ENCODE results near the gene CNOT9.

The CNOT9 gene

DNA sequence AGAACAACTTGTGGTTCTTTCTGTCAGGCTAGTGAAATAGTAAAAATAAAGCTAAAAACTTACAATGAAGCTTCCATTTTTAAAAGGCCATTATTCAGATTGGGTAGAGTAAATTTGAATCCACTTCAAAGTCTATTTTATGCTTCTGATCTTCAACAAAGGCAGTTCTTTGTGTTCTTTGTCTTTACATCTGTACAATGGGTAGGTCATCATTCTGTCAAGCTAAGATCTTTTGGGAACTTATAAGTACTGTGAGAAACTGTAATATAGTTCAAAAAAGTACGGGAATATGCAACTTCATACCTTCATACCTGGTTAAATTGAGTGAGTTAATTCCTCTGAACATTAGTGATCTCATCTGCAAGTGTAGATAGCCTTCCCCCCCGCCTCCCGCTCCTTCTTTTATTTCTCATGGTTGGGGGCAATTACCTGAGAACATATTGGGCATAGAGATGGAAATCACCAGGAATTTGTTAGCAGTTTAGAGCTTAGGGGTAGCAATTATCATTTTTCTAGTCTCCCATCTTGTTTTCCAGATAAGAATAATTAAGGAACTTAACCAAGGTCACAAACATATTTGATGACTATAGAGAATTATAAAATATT lies 9.7 kb downstream of the CNOT9 start:
- no peak for DNase-seq

DNA sequence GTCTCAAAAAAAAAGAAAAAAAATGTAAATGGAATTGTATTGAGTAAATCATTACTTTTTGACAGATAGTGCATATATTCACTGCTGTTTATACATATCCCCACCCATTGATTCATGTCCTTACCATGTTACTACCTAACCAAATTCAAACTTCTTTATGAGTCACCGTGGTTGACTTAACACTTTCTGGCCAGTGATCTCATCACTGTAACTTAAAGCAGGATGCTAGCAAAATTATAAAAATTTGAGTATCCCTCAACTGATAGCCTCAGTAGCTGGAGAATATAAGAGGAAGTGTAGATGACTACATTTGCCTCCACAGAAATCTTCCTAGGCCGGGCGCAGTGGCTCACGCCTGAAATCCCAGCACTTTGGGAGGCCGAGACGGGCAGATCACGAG lies 13.4 kb downstream of the CNOT9 start:
- DNase-seq: no peak

- no peak for DNase-seq
Observed at GRCh38 chr2:218583983-218584850, 15.6 kb downstream of the CNOT9 start.

DNA sequence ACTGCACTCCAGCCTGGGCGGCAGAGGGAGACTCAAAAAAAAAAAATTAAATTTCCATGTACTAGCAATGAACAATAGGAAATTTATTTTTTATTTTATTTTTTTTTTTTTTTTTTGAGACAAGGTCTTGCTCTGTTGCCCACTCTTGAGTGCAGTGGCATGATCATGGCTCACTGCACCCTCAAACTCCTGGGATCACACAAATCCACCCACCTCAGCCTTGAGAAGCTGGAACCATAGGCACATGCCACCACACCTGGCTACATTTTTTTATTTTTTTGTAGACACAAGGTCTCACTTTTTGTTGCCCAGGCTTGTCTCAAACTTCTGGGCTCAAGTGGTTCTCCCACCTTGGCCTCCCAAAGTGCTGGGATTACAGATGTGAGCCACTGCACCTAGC lies 16.9 kb downstream of the CNOT9 start:
- DNase-seq: no peak

GRCh38 chr2:218605432-218605831 lies 36.8 kb downstream of the CNOT9 start:
- no peak for DNase-seq

GRCh38 chr2:218607436-218608115 lies 38.9 kb downstream of the CNOT9 start, which contains the start of gene PLCD4:
TSS of gene PLCD4 (plus strand) at chr2:218607899. CDS start at chr2:218615740, 7,841 bp downstream.
- DNase-seq: no peak

DNA sequence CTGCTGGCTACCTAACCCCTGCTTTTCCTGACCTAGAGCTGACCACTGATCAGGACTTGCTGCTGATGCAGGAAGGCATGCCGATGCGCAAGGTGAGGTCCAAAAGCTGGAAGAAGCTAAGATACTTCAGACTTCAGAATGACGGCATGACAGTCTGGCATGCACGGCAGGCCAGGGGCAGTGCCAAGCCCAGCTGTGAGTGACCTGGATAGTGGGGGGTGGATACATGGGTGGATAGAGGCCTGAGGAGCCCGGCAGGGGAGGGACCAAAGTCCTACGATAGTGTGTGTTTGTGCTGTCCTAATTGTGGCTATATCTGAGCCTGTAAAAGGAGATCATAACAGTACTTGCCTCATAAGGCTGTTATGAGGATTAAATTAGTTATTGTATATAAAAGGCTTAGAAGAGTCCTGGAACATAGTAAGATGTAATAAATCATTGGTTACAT lies 47.3 kb downstream of the CNOT9 start:
- DNase-seq: no peak

- peak; percentile 16 for DNase-seq
Observed at GRCh38 chr2:218618102-218618860, 49.6 kb downstream of the CNOT9 start.

- DNase-seq: no peak
Observed at GRCh38 chr2:218621007-218621406, 52.4 kb downstream of the CNOT9 start.

DNA sequence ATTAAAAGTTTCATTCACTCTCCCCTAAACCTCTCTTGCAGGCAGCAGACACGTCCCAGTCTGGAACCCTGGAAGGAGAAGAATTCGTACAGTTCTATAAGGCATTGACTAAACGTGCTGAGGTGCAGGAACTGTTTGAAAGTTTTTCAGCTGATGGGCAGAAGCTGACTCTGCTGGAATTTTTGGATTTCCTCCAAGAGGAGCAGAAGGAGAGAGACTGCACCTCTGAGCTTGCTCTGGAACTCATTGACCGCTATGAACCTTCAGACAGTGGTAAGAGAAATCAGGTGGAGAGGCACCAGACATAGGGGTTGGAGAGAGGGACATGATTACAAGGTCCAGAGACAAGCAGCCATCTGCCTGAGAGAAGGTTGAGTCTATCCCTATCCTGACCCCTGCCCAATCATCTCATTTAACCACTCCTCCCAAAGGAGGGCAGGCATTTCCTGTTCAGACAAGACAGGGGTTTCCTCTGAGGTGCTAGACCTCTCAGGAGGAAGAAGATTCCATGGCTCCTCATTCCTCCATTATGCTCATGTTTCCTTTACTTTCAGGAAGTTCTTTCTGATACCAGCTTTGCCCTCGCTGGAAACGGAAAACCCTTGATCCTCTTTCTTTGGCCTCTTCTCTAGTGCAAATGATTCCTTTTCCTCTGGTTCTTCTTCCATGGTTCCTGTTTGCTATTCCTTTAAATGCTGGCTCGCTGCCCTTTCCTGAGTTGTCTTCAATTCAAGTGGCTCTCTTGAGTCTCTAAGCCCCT lies 54.1 kb downstream of the CNOT9 start:
- DNase-seq: no peak

DNA sequence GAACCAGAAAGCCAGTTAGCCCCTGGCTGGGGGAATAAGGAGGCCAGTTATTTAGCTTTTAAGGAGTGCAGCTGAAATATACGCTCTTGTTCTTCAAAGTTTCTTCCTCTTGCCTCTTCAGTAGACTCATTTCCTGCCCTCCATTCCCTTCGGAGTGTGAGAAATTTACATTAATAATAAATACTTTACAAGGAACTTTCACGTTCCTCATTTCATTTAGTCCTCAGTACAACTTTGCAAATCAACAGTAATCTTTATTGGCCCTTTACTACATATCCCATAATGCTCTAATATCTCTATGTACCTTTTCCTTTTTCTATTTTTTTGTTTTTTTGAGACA lies 54.7 kb downstream of the CNOT9 start:
- DNase-seq: no peak

DNA sequence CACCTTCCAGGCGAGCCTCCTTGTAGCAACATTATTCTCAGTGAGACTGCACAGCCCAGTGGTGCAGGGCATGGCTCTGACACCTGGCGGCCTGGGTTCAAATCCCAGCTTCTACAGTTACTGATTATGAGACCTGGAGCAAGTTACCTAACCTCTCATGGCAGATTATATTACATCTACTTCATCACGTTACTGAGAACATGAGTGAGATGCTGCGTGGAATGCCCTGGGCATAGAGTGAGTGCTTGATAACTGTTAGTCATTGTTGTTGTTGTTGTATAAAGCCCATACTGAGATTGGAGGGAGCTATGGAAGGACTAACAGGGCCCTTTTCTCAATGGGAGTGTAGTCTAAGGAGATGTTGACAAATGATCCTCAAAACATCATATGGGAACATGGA lies 57.7 kb downstream of the CNOT9 start:
- DNase-seq: no peak

DNA sequence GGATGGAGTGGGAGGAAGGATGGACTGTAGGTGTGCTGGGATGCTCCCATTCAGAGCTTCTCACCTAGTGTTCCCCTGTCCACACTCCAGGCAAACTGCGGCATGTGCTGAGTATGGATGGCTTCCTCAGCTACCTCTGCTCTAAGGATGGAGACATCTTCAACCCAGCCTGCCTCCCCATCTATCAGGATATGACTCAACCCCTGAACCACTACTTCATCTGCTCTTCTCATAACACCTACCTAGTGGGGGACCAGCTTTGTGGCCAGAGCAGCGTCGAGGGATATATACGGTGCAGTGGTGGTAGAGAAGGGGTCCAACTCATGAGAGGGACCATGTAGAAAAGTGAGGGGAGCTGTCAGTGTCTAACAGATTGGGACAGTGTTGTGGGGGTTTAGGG lies 59.3 kb downstream of the CNOT9 start:
- no peak for DNase-seq

GRCh38 chr2:218631837-218632236 lies 63.2 kb downstream of the CNOT9 start:
- no peak for DNase-seq

DNA sequence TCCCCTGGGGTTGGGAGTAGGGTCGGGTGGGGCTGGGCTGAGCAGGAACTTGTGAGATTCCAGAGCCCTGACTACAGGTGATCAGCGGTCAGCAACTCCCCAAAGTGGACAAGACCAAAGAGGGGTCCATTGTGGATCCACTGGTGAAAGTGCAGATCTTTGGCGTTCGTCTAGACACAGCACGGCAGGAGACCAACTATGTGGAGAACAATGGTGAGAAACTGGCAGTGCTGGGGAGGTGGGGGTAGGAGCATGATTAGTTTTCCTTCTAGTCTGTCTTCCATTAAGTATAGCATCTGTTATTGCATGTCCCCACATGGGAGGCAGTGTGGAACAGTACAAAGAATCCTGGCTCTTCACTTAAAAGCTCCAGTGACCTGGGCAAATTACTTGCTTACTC lies 67.1 kb downstream of the CNOT9 start:
- DNase-seq: no peak

- no peak for DNase-seq
Observed at GRCh38 chr2:218638372-218638771, 69.7 kb downstream of the CNOT9 start.

- DNase-seq: no peak
Observed at GRCh38 chr2:218642121-218642656, 73.5 kb downstream of the CNOT9 start.

- no peak for DNase-seq
Observed at GRCh38 chr2:218642786-218643185, 74.1 kb downstream of the CNOT9 start.

DNA sequence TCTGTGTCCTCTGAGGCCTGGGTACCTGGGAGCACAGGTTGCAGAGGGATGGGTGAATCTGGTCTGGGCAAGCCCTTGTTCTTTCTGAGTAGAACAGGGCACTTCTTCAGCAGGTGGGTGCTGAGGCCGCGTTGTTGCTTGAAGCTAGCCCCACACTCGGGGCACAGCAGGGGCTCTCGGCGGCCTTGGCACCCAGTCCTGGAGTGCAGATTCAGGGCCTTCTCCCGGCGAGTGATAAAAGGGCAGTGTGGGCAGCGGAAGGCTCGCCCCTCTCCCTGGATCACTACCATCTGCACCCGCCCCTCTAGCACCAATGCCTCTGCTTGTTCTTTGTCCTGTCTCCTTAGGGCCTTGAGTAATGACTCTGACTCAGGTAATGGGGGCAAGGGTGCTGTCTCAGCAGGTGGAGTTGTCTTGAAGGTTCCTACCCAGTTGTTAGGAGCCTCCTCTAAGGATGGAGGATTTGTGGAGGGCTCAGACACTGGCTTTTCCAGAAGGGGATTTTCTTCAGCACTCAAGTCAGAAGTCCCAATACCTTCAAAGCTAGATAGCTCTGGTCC lies 75.2 kb downstream of the CNOT9 start:
- no peak for DNase-seq

DNA sequence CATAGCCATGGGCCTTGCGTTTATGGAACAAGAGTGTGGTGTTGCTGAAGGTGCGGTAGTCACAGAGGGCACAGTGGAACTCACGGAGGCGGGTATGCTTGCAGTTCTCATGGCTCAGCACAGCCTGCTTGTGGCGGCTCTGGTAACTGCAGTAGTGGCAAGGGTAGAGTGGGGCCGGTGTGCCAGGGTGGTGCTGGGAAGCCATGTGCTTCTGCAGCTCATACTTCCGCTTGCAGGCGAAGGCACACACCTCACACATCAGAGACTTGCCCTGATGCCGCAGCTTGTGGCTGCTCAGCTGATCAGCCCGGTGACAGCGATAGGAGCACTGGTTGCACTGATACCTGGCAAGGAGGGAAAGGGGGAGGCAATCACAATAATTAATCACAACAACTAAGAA lies 76.1 kb downstream of the CNOT9 start:
- no peak for DNase-seq

GRCh38 chr2:218645126-218645525 lies 76.5 kb downstream of the CNOT9 start:
- no peak for DNase-seq
